H9 (cell line): Measurements from ENCODE around the gene CTCFL. TPM values are rescaled to one million over a fixed set of nuclear protein-coding genes. Genes with fewer than 3 reads are reported as not detected.

Experiments
- DNase-seq: peaks from one replicate; pipeline ENCODE4 v3.0.0-alpha.2; 2017
- H2AFZ ChIP-seq: one replicate; pipeline ENCODE4 v1.6.1; 2013; ENCODE audit warnings: mild to moderate bottlenecking, low read length, control low read depth, moderate library complexity
- H2AK5ac ChIP-seq: 2 replicates; pipeline ENCODE4 v1.6.1; 2013; ENCODE audit warnings: low read length, control low read depth, mixed read lengths; ENCODE audit not compliant: insufficient read length
- H2BK120ac ChIP-seq: one replicate; pipeline ENCODE4 v1.6.1; 2013; ENCODE audit warnings: low read depth, mild to moderate bottlenecking, low read length, control low read depth, inconsistent platforms; ENCODE audit not compliant: poor library complexity, severe bottlenecking
- H2BK12ac ChIP-seq: 2 replicates; pipeline ENCODE4 v1.6.1; 2013; ENCODE audit warnings: low read length, control low read depth, mixed read lengths, low read depth; ENCODE audit not compliant: insufficient read length
- H2BK15ac ChIP-seq: 2 replicates; pipeline ENCODE4 v1.6.1; 2013; ENCODE audit warnings: low read depth, low read length, control low read depth
- H2BK20ac ChIP-seq: one replicate; pipeline ENCODE4 v1.6.1; 2013; ENCODE audit warnings: low read depth, mild to moderate bottlenecking, low read length, control low read depth, inconsistent platforms; ENCODE audit not compliant: poor library complexity, severe bottlenecking
- H2BK5ac ChIP-seq: 2 replicates; pipeline ENCODE4 v1.6.1; 2013; ENCODE audit warnings: low read length, control low read depth, mixed read lengths; ENCODE audit not compliant: insufficient read length
- H3K14ac ChIP-seq: 2 replicates; pipeline ENCODE4 v1.6.1; 2013; ENCODE audit warnings: low read length, control low read depth; ENCODE audit not compliant: insufficient read depth
- H3K18ac ChIP-seq: 2 replicates; pipeline ENCODE4 v1.6.1; 2013; ENCODE audit warnings: low read depth, mild to moderate bottlenecking, mixed read lengths, low read length, control low read depth; ENCODE audit not compliant: insufficient read length
- H3K23ac ChIP-seq: 2 replicates; pipeline ENCODE4 v1.6.1; 2013; ENCODE audit warnings: low read length, control low read depth, mixed read lengths, low read depth; ENCODE audit not compliant: insufficient read length
- H3K23me2 ChIP-seq: 2 replicates; pipeline ENCODE4 v1.6.1; 2013; ENCODE audit warnings: low read depth, mild to moderate bottlenecking, mixed read lengths, low read length, control low read depth; ENCODE audit not compliant: insufficient read length, poor library complexity, severe bottlenecking
- H3K27ac ChIP-seq: 2 replicates; pipeline ENCODE4 v1.5.1; 2013; ENCODE audit warnings: low read length, control low read depth, mixed read lengths, low read depth; ENCODE audit not compliant: insufficient read length
- H3K27me3 ChIP-seq: 2 replicates; pipeline ENCODE4 v1.6.1; 2013; ENCODE audit warnings: low read length, control low read depth, inconsistent platforms; ENCODE audit not compliant: insufficient read depth
- H3K4ac ChIP-seq: 2 replicates; pipeline ENCODE4 v1.6.1; 2013; ENCODE audit warnings: low read depth, mild to moderate bottlenecking, control low read depth, inconsistent platforms, low read length, moderate library complexity
- H3K4me1 ChIP-seq: 2 replicates; pipeline ENCODE4 v1.6.1; 2013; ENCODE audit warnings: low read length, control low read depth, inconsistent platforms; ENCODE audit not compliant: insufficient read depth
- H3K4me2 ChIP-seq: 2 replicates; pipeline ENCODE4 v1.6.1; 2013; ENCODE audit warnings: low read length, control low read depth, mixed read lengths; ENCODE audit not compliant: insufficient read length, insufficient read depth
- H3K56ac ChIP-seq: 2 replicates; pipeline ENCODE4 v1.6.1; 2013; ENCODE audit warnings: low read depth, mild to moderate bottlenecking, mixed read lengths, low read length, control low read depth; ENCODE audit not compliant: insufficient read length
- H3K79me1 ChIP-seq: 2 replicates; pipeline ENCODE4 v1.6.1; 2013; ENCODE audit warnings: low read depth, mild to moderate bottlenecking, moderate library complexity, low read length, control low read depth, inconsistent platforms; ENCODE audit not compliant: insufficient read depth, poor library complexity, severe bottlenecking
- H3K79me2 ChIP-seq: 2 replicates; pipeline ENCODE4 v1.6.1; 2013; ENCODE audit warnings: low read length, control low read depth, inconsistent platforms; ENCODE audit not compliant: insufficient read depth
- H3K9ac ChIP-seq: 2 replicates; pipeline ENCODE4 v1.6.1; 2013; ENCODE audit warnings: low read length, control low read depth, mixed read lengths; ENCODE audit not compliant: insufficient read length; ENCODE audit errors: extremely low read depth
- H3K9me3 ChIP-seq: one replicate; pipeline ENCODE4 v1.6.1; 2013; ENCODE audit warnings: low read depth, low read length, inconsistent platforms; ENCODE audit not compliant: control insufficient read depth
- H3T11ph ChIP-seq: one replicate; pipeline ENCODE4 v1.6.1; 2013; ENCODE audit warnings: mild to moderate bottlenecking, low read length, control low read depth, inconsistent platforms
- H4K20me1 ChIP-seq: one replicate; pipeline ENCODE4 v1.6.1; 2013; ENCODE audit not compliant: control insufficient read depth, insufficient read length, insufficient read depth
- H4K5ac ChIP-seq: 2 replicates; pipeline ENCODE4 v1.6.1; 2013; ENCODE audit warnings: low read depth, mild to moderate bottlenecking, mixed read lengths, low read length, control low read depth; ENCODE audit not compliant: insufficient read length
- H4K8ac ChIP-seq: replicated peaks from 2 replicates; pipeline ENCODE4 v1.6.1; 2013; ENCODE audit warnings: low read length, control low read depth, mixed read lengths, low read depth; ENCODE audit not compliant: insufficient read length
- H4K91ac ChIP-seq: 2 replicates; pipeline ENCODE4 v1.6.1; 2013; ENCODE audit warnings: low read depth, mild to moderate bottlenecking, moderate library complexity, mixed read lengths, low read length, control low read depth; ENCODE audit not compliant: insufficient read length
- H3K27ac Mint-ChIP-seq, 3 experiments: 2 replicates in 2 of 3; 3 replicates in 1 of 3; pipeline ENCODE4 v1.8.0; 2020 to 2021; ENCODE audit warnings: mixed read lengths in 3 of 3, mild to moderate bottlenecking in 1 of 3, moderate library complexity in 1 of 3
- H3K27me3 Mint-ChIP-seq: 2 replicates; pipeline ENCODE4 v1.8.0; 2021; ENCODE audit warnings: low read depth, mild to moderate bottlenecking, moderate library complexity, mixed read lengths
- H3K36me3 Mint-ChIP-seq, 3 experiments: 2 replicates in 2 of 3; 3 replicates in 1 of 3; pipeline ENCODE4 v1.8.0; 2020 to 2021; ENCODE audit warnings: low read depth in 3 of 3, mixed read lengths in 3 of 3; ENCODE audit not compliant: insufficient read depth in 1 of 3
- H3K4me1 Mint-ChIP-seq, 2 experiments: 2 replicates each; pipeline ENCODE4 v1.8.0; 2020; ENCODE audit warnings: mixed read lengths in 2 of 2
- H3K4me3 Mint-ChIP-seq, 2 experiments: 2 replicates in 1 of 2; 3 replicates in 1 of 2; pipeline ENCODE4 v1.8.0; 2020 to 2021; ENCODE audit warnings: mild to moderate bottlenecking in 2 of 2, mixed read lengths in 2 of 2, moderate library complexity in 1 of 2
- H3K9me3 Mint-ChIP-seq, 2 experiments: 2 replicates in 1 of 2; 3 replicates in 1 of 2; pipeline ENCODE4 v1.8.0; 2020; ENCODE audit warnings: mild to moderate bottlenecking in 2 of 2, mixed read lengths in 2 of 2, moderate library complexity in 1 of 2
- WGBS: extraction: QIAGEN DNeasy Blood & Tissue Kit; methylation state at CpG from one replicate; pipeline ENCODE4 v1.1.7; 2013; ENCODE audit warnings: missing lambda C conversion rate, low lambda C conversion rate, mixed read lengths; ENCODE audit not compliant: insufficient read length; ENCODE audit errors: extremely low coverage; 5-methylcytosine and 5-hydroxymethylcytosine counted together
- total RNA-seq: library from RNA; stranded (reverse); gene quantifications from 2 replicates; pipeline ENCODE4 v1.2.1, GENCODE V29; 2021
- TF ChIP-seq, protein P1 (sequence below): fragments of 200-600 bp; sonication (generic); conservative IDR thresholded peaks from 3 replicates; pipeline ENCODE4 v1.8.0; 2021; ENCODE audit warnings: antibody characterized with exemption, mild to moderate bottlenecking

Gene CTCFL
- total RNA-seq, 1 experiment from 2014 or later = 0.90 TPM

DNA sequence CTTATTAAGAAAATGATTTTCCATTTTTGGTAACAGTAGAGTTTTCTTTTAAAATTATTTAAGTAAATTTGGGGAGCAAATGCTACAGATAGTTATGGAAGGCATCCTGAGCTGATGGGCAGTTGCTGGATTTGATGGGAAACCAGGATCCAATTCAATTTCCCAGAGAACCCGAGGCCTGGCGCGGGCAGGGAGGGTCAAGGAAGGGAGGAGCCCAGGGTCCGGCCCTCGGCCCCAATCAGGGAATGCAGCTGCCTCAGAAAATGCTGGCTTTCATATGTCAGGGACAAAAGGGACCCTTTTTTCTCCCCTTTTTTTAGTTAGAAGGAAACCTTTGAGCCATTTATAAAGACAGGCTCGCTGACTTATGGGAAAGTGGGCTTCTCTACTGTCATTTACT lies 42.1 kb downstream of the CTCFL start:
- Histone ChIP-seq H3K14ac (no peak overlapping the region), H3K79me2 (no peaks in the 10 kb centered on the region), H3K4me2 (no peak overlapping the region), H2AK5ac (no peak overlapping the region), H3K79me1 (no peaks in the 10 kb centered on the region), H2BK120ac (no peak overlapping the region), H3K27ac (no peak overlapping the region), H3K9me3 (no peaks in the 10 kb centered on the region), H2BK15ac (no peak overlapping the region), H3K9ac (no peak overlapping the region), H3K4me1 (peaks cover 2% of the 10 kb centered on the region; the same call in 1 of the 2 replicates), H3K56ac (no peak overlapping the region), H2BK12ac (no peak overlapping the region), H4K91ac (no peak overlapping the region), H4K8ac (no peak overlapping the region), H3K18ac (no peak overlapping the region), H3K4ac (no peak overlapping the region), H4K5ac (no peak overlapping the region), H3T11ph (no peak overlapping the region), H2BK20ac (no peak overlapping the region), H4K20me1 (no peaks in the 10 kb centered on the region), H3K23ac (no peak overlapping the region), H2AFZ (no peak overlapping the region), H3K27me3 (no peaks in the 10 kb centered on the region), H2BK5ac (no peak overlapping the region), H3K23me2 (no peaks in the 10 kb centered on the region)
- TF ChIP-seq, protein P1, sequence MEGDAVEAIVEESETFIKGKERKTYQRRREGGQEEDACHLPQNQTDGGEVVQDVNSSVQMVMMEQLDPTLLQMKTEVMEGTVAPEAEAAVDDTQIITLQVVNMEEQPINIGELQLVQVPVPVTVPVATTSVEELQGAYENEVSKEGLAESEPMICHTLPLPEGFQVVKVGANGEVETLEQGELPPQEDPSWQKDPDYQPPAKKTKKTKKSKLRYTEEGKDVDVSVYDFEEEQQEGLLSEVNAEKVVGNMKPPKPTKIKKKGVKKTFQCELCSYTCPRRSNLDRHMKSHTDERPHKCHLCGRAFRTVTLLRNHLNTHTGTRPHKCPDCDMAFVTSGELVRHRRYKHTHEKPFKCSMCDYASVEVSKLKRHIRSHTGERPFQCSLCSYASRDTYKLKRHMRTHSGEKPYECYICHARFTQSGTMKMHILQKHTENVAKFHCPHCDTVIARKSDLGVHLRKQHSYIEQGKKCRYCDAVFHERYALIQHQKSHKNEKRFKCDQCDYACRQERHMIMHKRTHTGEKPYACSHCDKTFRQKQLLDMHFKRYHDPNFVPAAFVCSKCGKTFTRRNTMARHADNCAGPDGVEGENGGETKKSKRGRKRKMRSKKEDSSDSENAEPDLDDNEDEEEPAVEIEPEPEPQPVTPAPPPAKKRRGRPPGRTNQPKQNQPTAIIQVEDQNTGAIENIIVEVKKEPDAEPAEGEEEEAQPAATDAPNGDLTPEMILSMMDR = no peak
- Mint-ChIP-seq H3K27me3 (no peaks in the 10 kb centered on the region; the same call in 1 of the 2 replicates), H3K4me1 (peaks cover 10 to 29% of the 10 kb centered on the region in 2 experiments), H3K9me3 (no peaks in the 10 kb centered on the region), H3K36me3 (no peaks in the 10 kb centered on the region), H3K4me3 (no peak overlapping the region), H3K27ac (no peak overlapping the region)
- DNase-seq = no peak
- no CpG with 5 or more reads among the region's 6 CpGs for WGBS
